HepG2 (cell line): ENCODE results near the gene MYO3B. TPM values are rescaled to one million over a fixed set of nuclear protein-coding genes. Genes with fewer than 3 reads are reported as not detected.

ENCODE experiments used
- ATAC-seq: fragments of 200-7000 bp; cut with Tn5 transposase; 3 replicates; pipeline ENCODE4 v1.9.1; 2020; ENCODE audit warnings: mild to moderate bottlenecking, moderate library complexity
- BruUV-seq: library from RNA; stranded (reverse); fragments of 400-500 nt; replicated peaks from 2 replicates; lab custom pipeline; 2021; lab: Mats Ljungman, UMichigan
- CTCF ChIA-PET: fragments of 300-600 bp; formaldehyde crosslinking; extraction: SDS; loops from one replicate; lab custom pipeline; 2021; ENCODE audit warnings: low total read pairs, inconsistent platforms, low intra/inter-chr PET ratio; lab: Yijun Ruan, JAX
- POLR2A ChIA-PET: fragments of 350-600 bp; sonication (Branson Sonifier 250); formaldehyde crosslinking; loops from one replicate; lab custom pipeline; 2020; ENCODE audit warnings: antibody characterized with exemption, inconsistent platforms; lab: Yijun Ruan, JAX
- DNase-seq: peaks from one replicate; pipeline ENCODE4 v3.0.0-alpha.2; 2015; ENCODE audit warnings: low spot score
- FAIRE-seq: peaks from 3 replicates; lab custom pipeline; 2011; peaks lifted over from hg19 to GRCh38; lab: Jason Lieb, UNC
- H2AFZ ChIP-seq: one replicate; pipeline ENCODE4 v1.6.1; 2011; ENCODE audit warnings: low read length, inconsistent platforms
- H3K27ac ChIP-seq: fragments of 300-600 bp; 3 replicates; pipeline ENCODE4 v1.8.0; 2011; ENCODE audit warnings: mixed run types, mild to moderate bottlenecking, mixed read lengths, low read length, inconsistent platforms; ENCODE audit not compliant: insufficient read depth; ENCODE audit errors: extremely low read length
- H3K27me3 ChIP-seq, 2 experiments: fragments of 200-600 bp in 1 of 2; 2 replicates in 1 of 2; 3 replicates in 1 of 2; pipeline versions ENCODE4 v1.6.0 to v1.8.0; 2011; ENCODE audit warnings: low read length in 2 of 2, mild to moderate bottlenecking in 2 of 2, moderate library complexity in 2 of 2, inconsistent platforms in 1 of 2; ENCODE audit not compliant: insufficient read depth in 2 of 2, control insufficient read depth in 1 of 2
- H3K36me3 ChIP-seq, 2 experiments: fragments of 200-600 bp in 1 of 2; replicated peaks in 1 of 2; 2 replicates in 1 of 2; 3 replicates in 1 of 2; pipeline versions ENCODE4 v1.5.1 to v1.8.0; 2011; ENCODE audit warnings: low read length in 2 of 2, inconsistent platforms in 1 of 2; ENCODE audit not compliant: insufficient read depth in 2 of 2, control insufficient read depth in 1 of 2
- H3K4me1 ChIP-seq: 2 replicates; pipeline ENCODE4 v1.5.1; 2012; ENCODE audit warnings: low read length, inconsistent platforms; ENCODE audit not compliant: insufficient read depth
- H3K4me2 ChIP-seq: 2 replicates; pipeline ENCODE4 v1.6.0; 2011; ENCODE audit warnings: low read depth, low read length, inconsistent platforms
- H3K4me3 ChIP-seq, 3 experiments: fragments of 200-600 bp in 1 of 3; sonication (generic), shearing (Covaris generic) in 1 of 3; replicated peaks in 1 of 3; 2 replicates each; pipeline ENCODE4 v1.5.1; 2011 to 2016; ENCODE audit warnings: low read length in 3 of 3, inconsistent platforms in 2 of 3, low read depth in 2 of 3, mild to moderate bottlenecking in 2 of 3, control low read depth in 1 of 3, mixed read lengths in 1 of 3; ENCODE audit not compliant: insufficient read depth in 1 of 3
- H3K79me2 ChIP-seq: one replicate; pipeline ENCODE4 v1.6.1; 2011; ENCODE audit warnings: low read length, inconsistent platforms; ENCODE audit not compliant: insufficient read depth
- H3K9ac ChIP-seq: 2 replicates; pipeline ENCODE4 v1.6.0; 2011; ENCODE audit warnings: mild to moderate bottlenecking, low read depth, low read length, inconsistent platforms; ENCODE audit not compliant: insufficient read depth
- H3K9me3 ChIP-seq: 2 replicates; pipeline ENCODE4 v1.5.1; 2012; ENCODE audit warnings: mild to moderate bottlenecking, low read length
- H4K20me1 ChIP-seq: 2 replicates; pipeline ENCODE4 v1.6.0; 2011; ENCODE audit warnings: inconsistent platforms, mild to moderate bottlenecking, low read length, moderate library complexity; ENCODE audit not compliant: insufficient read depth
- ADNP ChIP-seq: sonication (generic); formaldehyde crosslinking; IDR thresholded peaks from 2 replicates; pipeline ENCODE4 v1.4.0; 2020; ENCODE audit warnings: missing genetic modification reagents
- ATF7 ChIP-seq, 2 experiments: fragments of 450-650 bp in 1 of 2; sonication (generic) in 1 of 2; formaldehyde crosslinking in 1 of 2; IDR thresholded peaks; 2 replicates each; pipeline versions ENCODE4 v1.4.0 to v1.6.1; 2016 to 2020; ENCODE audit warnings: antibody characterized with exemption in 1 of 2, mild to moderate bottlenecking in 1 of 2, missing genetic modification reagents in 1 of 2
- ERF ChIP-seq: IDR thresholded peaks from 2 replicates; pipeline ENCODE4 v1.6.1; 2018; ENCODE audit warnings: missing biosample characterization, missing genetic modification reagents
- HNRNPLL ChIP-seq: fragments of 200-400 bp; formaldehyde crosslinking; IDR thresholded peaks from 2 replicates; pipeline ENCODE4 v1.6.1; 2017; ENCODE audit warnings: mild to moderate bottlenecking, low read depth, low read length; ENCODE audit not compliant: poor library complexity, severe bottlenecking
- HOXA3 ChIP-seq: sonication (generic); formaldehyde crosslinking; IDR thresholded peaks from 2 replicates; pipeline ENCODE4 v1.5.0; 2020; ENCODE audit warnings: missing genetic modification reagents
- KAT8 ChIP-seq: IDR thresholded peaks from 2 replicates; pipeline ENCODE4 v1.6.1; 2016; ENCODE audit warnings: missing genetic modification reagents, missing compliant biosample characterization
- MIER2 ChIP-seq: IDR thresholded peaks from 2 replicates; pipeline ENCODE4 v1.6.1; 2016; ENCODE audit warnings: missing biosample characterization, missing genetic modification reagents
- NR2C2 ChIP-seq: sonication (generic); formaldehyde crosslinking; IDR thresholded peaks from 2 replicates; pipeline ENCODE4 v1.4.0; 2020; ENCODE audit warnings: missing genetic modification reagents, mild to moderate bottlenecking, moderate library complexity, borderline replicate concordance
- POLR2A ChIP-seq, 2 experiments: IDR thresholded peaks; 2 replicates each; pipeline ENCODE4 v1.6.1; 2011; ENCODE audit warnings: low read depth in 2 of 2, low read length in 2 of 2, mild to moderate bottlenecking in 1 of 2, moderate library complexity in 1 of 2; ENCODE audit not compliant: insufficient read depth in 1 of 2
- REL ChIP-seq: sonication (generic); formaldehyde crosslinking; conservative IDR thresholded peaks from 2 replicates; pipeline ENCODE4 v1.8.0; 2022; ENCODE audit warnings: mild to moderate bottlenecking, missing genetic modification reagents, moderate library complexity
- SNAI1 ChIP-seq: sonication (generic); formaldehyde crosslinking; IDR thresholded peaks from 2 replicates; pipeline ENCODE4 v1.5.0; 2020; ENCODE audit warnings: mild to moderate bottlenecking, missing genetic modification reagents, borderline replicate concordance
- TEAD3 ChIP-seq: optimal IDR thresholded peaks from 2 replicates; pipeline ENCODE3; 2016; ENCODE audit warnings: borderline replicate concordance
- ZBTB38 ChIP-seq: sonication (generic); formaldehyde crosslinking; IDR thresholded peaks from 2 replicates; pipeline ENCODE4 v1.5.1; 2020; ENCODE audit warnings: mild to moderate bottlenecking, missing genetic modification reagents
- ZNF225 ChIP-seq: sonication (generic); formaldehyde crosslinking; IDR thresholded peaks from 2 replicates; pipeline ENCODE4 v1.4.0; 2020; ENCODE audit warnings: mild to moderate bottlenecking, missing genetic modification reagents
- ZNF563 ChIP-seq: sonication (generic); formaldehyde crosslinking; IDR thresholded peaks from 2 replicates; pipeline ENCODE4 v1.8.0; 2022; ENCODE audit warnings: mild to moderate bottlenecking, moderate library complexity, missing genetic modification reagents
- ZNF766 ChIP-seq: sonication (generic); formaldehyde crosslinking; IDR thresholded peaks from 2 replicates; pipeline ENCODE4 v1.5.0; 2020; ENCODE audit warnings: missing genetic modification reagents, borderline replicate concordance
- in situ Hi-C: cut with HindIII; loops from 2 replicates; pipeline ENCODE4 v1.10.0; 2017; ENCODE audit warnings: low pct_unique_long_range_greater_than_20kb; ENCODE audit not compliant: extremely low pct_ligation_motif_present
- intact Hi-C: fragments of 100-400 bp; cut with micrococcal nuclease; formaldehyde crosslinking; loops from one replicate; pipeline ENCODE4 v1.10.0; 2022; ENCODE audit not compliant: unreplicated experiment
- polyA plus RNA-seq, 8 experiments: library from polyadenylated mRNA; depleted of rRNA in 3 of 8; stranded (reverse) in 7 of 8; unstranded in 1 of 8; fragments of >200 nt; fragmentation: Illumina TruSeq in 4 of 8; extraction: Trizol in 4 of 8; gene quantifications; 2 replicates each; pipeline versions ENCODE4 v1.2.1 to v1.2.3, GENCODE V29; 2011 to 2016; ENCODE audit warnings: low read depth in 4 of 8, missing spikeins in 1 of 8, mixed read lengths in 1 of 8; ENCODE audit not compliant: insufficient read depth in 1 of 8
- total RNA-seq, 5 experiments: library from RNA; depleted of rRNA; stranded (reverse); fragments of >200 nt; fragmentation: Illumina TruSeq; extraction: Trizol; gene quantifications; 2 replicates each; pipeline ENCODE4 v1.2.3, GENCODE V29; 2016; ENCODE audit warnings: low read depth in 1 of 5
- TF ChIP-seq, protein P1 (sequence below): sonication (generic); formaldehyde crosslinking; IDR thresholded peaks from 2 replicates; pipeline ENCODE4 v1.8.1; 2023; ENCODE audit warnings: missing genetic modification reagents, inconsistent platforms, borderline replicate concordance
- TF ChIP-seq, protein P2 (sequence below): sonication (generic); formaldehyde crosslinking; conservative IDR thresholded peaks from 2 replicates; pipeline ENCODE4 v1.5.0; 2020; ENCODE audit warnings: missing genetic modification reagents
- TF ChIP-seq, protein P3 (sequence below): IDR thresholded peaks from 2 replicates; pipeline ENCODE4 v1.6.1; 2016; ENCODE audit warnings: missing compliant biosample characterization, missing genetic modification reagents, borderline replicate concordance
- TF ChIP-seq, protein P4 (sequence below): sonication (generic); formaldehyde crosslinking; IDR thresholded peaks from 2 replicates; pipeline ENCODE4 v1.4.0; 2020; ENCODE audit warnings: mild to moderate bottlenecking, missing genetic modification reagents

The MYO3B gene
- total and polyA plus RNA-seq, 2 of the 13 experiments (the other 11 are each of a cell fraction or from before 2014, with no cell fraction given) = 0.01 TPM; not detected in 1

DNA sequence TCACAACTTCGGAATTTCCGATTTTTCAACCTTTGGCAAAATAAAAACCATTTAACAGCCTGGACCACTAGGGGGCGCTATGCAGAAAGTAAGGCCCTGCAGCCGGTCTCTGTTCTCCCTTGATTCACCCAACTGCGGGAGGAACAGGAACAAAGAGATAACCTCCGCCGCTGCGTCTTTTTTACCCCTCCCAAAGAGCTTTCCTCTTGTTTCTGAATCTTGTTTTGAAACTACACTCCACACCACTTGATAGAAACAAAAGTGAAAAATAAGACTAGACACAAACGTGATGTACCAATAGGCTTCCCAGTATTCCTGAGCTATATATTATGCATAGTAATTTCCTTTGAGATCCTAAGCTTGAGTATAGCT lies 231.2 kb downstream of the MYO3B start (continued):
- TF ChIP-seq, protein P1, sequence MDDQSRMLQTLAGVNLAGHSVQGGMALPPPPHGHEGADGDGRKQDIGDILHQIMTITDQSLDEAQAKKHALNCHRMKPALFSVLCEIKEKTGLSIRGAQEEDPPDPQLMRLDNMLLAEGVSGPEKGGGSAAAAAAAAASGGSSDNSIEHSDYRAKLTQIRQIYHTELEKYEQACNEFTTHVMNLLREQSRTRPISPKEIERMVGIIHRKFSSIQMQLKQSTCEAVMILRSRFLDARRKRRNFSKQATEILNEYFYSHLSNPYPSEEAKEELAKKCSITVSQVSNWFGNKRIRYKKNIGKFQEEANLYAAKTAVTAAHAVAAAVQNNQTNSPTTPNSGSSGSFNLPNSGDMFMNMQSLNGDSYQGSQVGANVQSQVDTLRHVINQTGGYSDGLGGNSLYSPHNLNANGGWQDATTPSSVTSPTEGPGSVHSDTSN = no peak

DNA sequence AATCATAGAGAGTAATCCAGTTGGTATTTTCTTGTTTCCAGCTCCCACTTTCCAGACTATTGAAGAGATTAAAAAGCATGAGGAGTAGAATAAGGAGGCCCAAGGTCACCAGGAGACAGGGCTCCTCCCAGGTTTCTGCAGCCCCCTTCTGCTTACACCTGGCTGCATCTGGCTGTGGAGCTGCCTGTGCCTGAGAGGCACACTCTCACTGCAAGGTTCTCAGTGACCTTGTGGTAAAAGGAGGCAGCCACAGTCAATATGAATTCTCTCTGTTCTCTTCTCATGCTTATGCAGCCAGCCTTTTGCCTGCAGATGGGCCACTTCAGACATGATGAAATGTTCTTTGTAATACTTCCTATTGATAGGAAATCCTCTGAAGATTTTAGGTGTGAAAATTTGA lies 233.7 kb downstream of the MYO3B start:
- CTCF ChIA-PET = no interaction called here
- TF ChIP-seq, protein P2, sequence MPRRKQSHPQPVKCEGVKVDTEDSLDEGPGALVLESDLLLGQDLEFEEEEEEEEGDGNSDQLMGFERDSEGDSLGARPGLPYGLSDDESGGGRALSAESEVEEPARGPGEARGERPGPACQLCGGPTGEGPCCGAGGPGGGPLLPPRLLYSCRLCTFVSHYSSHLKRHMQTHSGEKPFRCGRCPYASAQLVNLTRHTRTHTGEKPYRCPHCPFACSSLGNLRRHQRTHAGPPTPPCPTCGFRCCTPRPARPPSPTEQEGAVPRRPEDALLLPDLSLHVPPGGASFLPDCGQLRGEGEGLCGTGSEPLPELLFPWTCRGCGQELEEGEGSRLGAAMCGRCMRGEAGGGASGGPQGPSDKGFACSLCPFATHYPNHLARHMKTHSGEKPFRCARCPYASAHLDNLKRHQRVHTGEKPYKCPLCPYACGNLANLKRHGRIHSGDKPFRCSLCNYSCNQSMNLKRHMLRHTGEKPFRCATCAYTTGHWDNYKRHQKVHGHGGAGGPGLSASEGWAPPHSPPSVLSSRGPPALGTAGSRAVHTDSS (CRISPR knock-in tag) = no peak
- TF ChIP-seq HNRNPLL = no peak
- TF ChIP-seq ZNF225 (CRISPR knock-in tag) = no peak
- no peak for TF ChIP-seq SNAI1 (CRISPR knock-in tag)
- no peak for TF ChIP-seq ADNP
- no peak for TF ChIP-seq ZNF563
- TF ChIP-seq ZNF766 = no peak
- TF ChIP-seq TEAD3 = no peak
- TF ChIP-seq, protein P3, sequence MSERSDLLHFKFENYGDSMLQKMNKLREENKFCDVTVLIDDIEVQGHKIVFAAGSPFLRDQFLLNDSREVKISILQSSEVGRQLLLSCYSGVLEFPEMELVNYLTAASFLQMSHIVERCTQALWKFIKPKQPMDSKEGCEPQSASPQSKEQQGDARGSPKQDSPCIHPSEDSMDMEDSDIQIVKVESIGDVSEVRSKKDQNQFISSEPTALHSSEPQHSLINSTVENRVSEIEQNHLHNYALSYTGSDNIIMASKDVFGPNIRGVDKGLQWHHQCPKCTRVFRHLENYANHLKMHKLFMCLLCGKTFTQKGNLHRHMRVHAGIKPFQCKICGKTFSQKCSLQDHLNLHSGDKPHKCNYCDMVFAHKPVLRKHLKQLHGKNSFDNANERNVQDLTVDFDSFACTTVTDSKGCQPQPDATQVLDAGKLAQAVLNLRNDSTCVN (CRISPR knock-in tag) = no peak
- TF ChIP-seq POLR2A (IDR thresholded peaks at IDR 0.05; ENCODE audit: insufficient read depth in 1 of 2, low read depth in 2 of 2, low read length in 2 of 2) = no peak
- no peak for TF ChIP-seq MIER2 (CRISPR knock-in tag)
- no peak for TF ChIP-seq ZBTB38 (CRISPR knock-in tag)
- no peak for TF ChIP-seq ERF (CRISPR knock-in tag)
- no peak for TF ChIP-seq NR2C2 (CRISPR knock-in tag)
- no peak for TF ChIP-seq HOXA3 (CRISPR knock-in tag)
- TF ChIP-seq REL (CRISPR knock-in tag) = no peak
- TF ChIP-seq, protein P4, sequence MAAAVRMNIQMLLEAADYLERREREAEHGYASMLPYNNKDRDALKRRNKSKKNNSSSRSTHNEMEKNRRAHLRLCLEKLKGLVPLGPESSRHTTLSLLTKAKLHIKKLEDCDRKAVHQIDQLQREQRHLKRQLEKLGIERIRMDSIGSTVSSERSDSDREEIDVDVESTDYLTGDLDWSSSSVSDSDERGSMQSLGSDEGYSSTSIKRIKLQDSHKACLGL = no peak
- no peak for TF ChIP-seq ATF7 (IDR thresholded peaks at IDR 0.05)
- TF ChIP-seq ATF7 (CRISPR knock-in tag; IDR thresholded peaks at IDR 0.05) = no peak
- no peak for TF ChIP-seq KAT8 (CRISPR knock-in tag)

More for the DNA sequence above, 233.7 kb downstream of the MYO3B start:
- intact Hi-C loops (no loop called here), in situ Hi-C loops (no loop called here)
- BruUV-seq = no TSS peak
- Histone ChIP-seq H2AFZ (no peak overlapping the region), H3K4me1 (peaks cover 12% of the 10 kb centered on the region), H3K4me2 (no peak overlapping the region), H3K9me3 (peaks cover 5% of the 10 kb centered on the region; the same call in 1 of the 2 replicates), H3K4me3 (no peak overlapping the region), H3K27me3 (peaks cover 2 to 29% of the 10 kb centered on the region in 2 experiments; a peak in 4 of 5 replicates), H3K79me2 (no peaks in the 10 kb centered on the region), H3K27ac (no peak overlapping the region), H4K20me1 (no peaks in the 10 kb centered on the region), H3K36me3 (no peaks in the 10 kb centered on the region), H3K9ac (no peak overlapping the region)
- DNase-seq = no peak
- no peak for FAIRE-seq
- POLR2A ChIA-PET = interaction anchor here (1.3 to 6.4 kb wide), 2 partner anchors 44 to 302 kb away, joined by 4 to 39 read pairs; partner anchors contain the start of gene SP5
- ATAC-seq = peak; percentile 37; the same call in 1 of the 3 replicates
